Transverse colon (tissue), 4 donors: ENCODE results near the gene RSPH9. TPM values are rescaled to one million over a fixed set of nuclear protein-coding genes. Genes with fewer than 3 reads are reported as not detected.

ENCODE experiments used
- DNase-seq: peaks from one replicate; pipeline ENCODE4 v3.0.0-alpha.2; 2019
- H3K27ac ChIP-seq, 4 donors: fragments of 200-600 bp; sonication (generic); 2 replicates each; pipeline ENCODE4 v1.5.1; 2016 to 2018; ENCODE audit warnings: inconsistent platforms in 4 of 4
- H3K27me3 ChIP-seq: fragments of 200-600 bp; sonication (generic); 2 replicates; pipeline ENCODE4 v1.5.1; 2017; ENCODE audit warnings: inconsistent platforms
- H3K36me3 ChIP-seq, 4 donors: fragments of 200-600 bp; sonication (generic); 2 replicates each; pipeline ENCODE4 v1.5.1; 2017 to 2019; ENCODE audit warnings: inconsistent platforms in 4 of 4
- H3K4me1 ChIP-seq, 4 donors: fragments of 200-600 bp; sonication (generic); 2 replicates each; pipeline ENCODE4 v1.5.1; 2017 to 2020; ENCODE audit warnings: inconsistent platforms in 4 of 4
- H3K4me3 ChIP-seq, 4 donors: fragments of 200-600 bp; sonication (generic); 1 replicate in 1 of 4; 2 replicates in 3 of 4; pipeline versions ENCODE4 v1.5.1 to v1.6.1; 2017 to 2019; ENCODE audit warnings: inconsistent platforms in 4 of 4
- H3K9me3 ChIP-seq, 2 donors: fragments of 200-600 bp; sonication (generic); 2 replicates each; pipeline ENCODE4 v1.5.1; 2017 to 2019; ENCODE audit warnings: inconsistent platforms in 2 of 2
- EP300 ChIP-seq: sonication (generic); formaldehyde crosslinking; IDR thresholded peaks from one replicate; pipeline ENCODE4 v1.6.1; 2017; ENCODE audit warnings: antibody characterized with exemption, low read depth
- POLR2A ChIP-seq: fragments of 450-650 bp; IDR thresholded peaks from one replicate; pipeline ENCODE4 v1.6.1; 2016; ENCODE audit warnings: antibody characterized with exemption, mild to moderate bottlenecking, moderate library complexity
- POLR2AphosphoS5 ChIP-seq, 3 donors: sonication (generic); formaldehyde crosslinking; IDR thresholded peaks; one replicate each; pipeline ENCODE4 v1.6.1; 2016; ENCODE audit warnings: antibody characterized with exemption in 3 of 3
- WGBS, 2 donors: methylation state at CpG; one replicate each; pipeline ENCODE4 v1.1.5; 2018; ENCODE audit warnings: low coverage in 1 of 2; 5-methylcytosine and 5-hydroxymethylcytosine counted together
- in situ Hi-C, 4 donors: fragments of 200-750 bp; cut with MboI; loops; one replicate each; pipeline versions ENCODE4 v1.15.0 to v1.15.1; 2017; ENCODE audit warnings: low sequenced_read_pairs in 3 of 4, low pct_ligation_motif_present in 1 of 4, low pct_unique_long_range_greater_than_20kb in 1 of 4
- intact Hi-C: fragments of 100-400 bp; cut with DNase I; formaldehyde crosslinking; loops from one replicate; pipeline ENCODE4 v1.15.1; 2023; ENCODE audit warnings: low total_unique reads
- total RNA-seq, 4 donors: library from RNA; depleted of rRNA; stranded (reverse); fragments of >200 nt; gene quantifications; one replicate each; pipeline ENCODE4 v1.1.0, GENCODE V29; 2016
- TF ChIP-seq, protein P1 (sequence below), 5 experiments: fragments of 200-600 bp in 3 of 5; fragments of 450-650 bp in 2 of 5; sonication (generic) in 3 of 5; IDR thresholded peaks; 1 replicate in 2 of 5; 2 replicates in 3 of 5; pipeline ENCODE4 v1.5.1; 2016 to 2017; ENCODE audit warnings: antibody characterized with exemption in 5 of 5, inconsistent platforms in 3 of 5, mild to moderate bottlenecking in 2 of 5, moderate library complexity in 1 of 5

The RSPH9 gene
- total RNA-seq, 4 donors from 2014 or later = not detected

DNA sequence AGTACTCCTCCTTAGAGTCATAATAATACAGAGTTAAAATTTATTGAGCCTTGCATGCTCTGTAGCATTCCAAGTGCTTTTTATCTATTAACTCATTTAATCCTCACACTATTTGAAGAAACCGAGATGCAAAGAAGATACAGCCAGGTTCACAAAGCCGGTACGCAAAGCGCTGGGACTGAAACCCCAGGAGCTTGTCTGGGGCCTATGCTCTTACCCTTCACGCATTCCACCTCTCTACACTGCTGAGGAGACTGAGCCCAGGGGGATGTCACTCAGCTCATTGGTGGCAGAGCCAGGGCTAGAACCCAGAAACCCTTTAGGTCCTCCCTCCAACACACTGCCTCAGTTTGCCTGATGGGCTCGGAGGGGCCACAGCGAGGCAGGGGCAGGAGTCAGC is 62.4 kb downstream of the RSPH9 start:
- no peaks in the 10 kb centered on the region for H3K27me3 ChIP-seq
- intact Hi-C loops = no loop called here
- in situ Hi-C loops = no loop called here
- H3K36me3 ChIP-seq = no peaks in the 10 kb centered on the region
- no peak for DNase-seq
- H3K27ac ChIP-seq = peak overlapping the region in 1 of 4 donors; percentile 81
- TF ChIP-seq, protein P1, sequence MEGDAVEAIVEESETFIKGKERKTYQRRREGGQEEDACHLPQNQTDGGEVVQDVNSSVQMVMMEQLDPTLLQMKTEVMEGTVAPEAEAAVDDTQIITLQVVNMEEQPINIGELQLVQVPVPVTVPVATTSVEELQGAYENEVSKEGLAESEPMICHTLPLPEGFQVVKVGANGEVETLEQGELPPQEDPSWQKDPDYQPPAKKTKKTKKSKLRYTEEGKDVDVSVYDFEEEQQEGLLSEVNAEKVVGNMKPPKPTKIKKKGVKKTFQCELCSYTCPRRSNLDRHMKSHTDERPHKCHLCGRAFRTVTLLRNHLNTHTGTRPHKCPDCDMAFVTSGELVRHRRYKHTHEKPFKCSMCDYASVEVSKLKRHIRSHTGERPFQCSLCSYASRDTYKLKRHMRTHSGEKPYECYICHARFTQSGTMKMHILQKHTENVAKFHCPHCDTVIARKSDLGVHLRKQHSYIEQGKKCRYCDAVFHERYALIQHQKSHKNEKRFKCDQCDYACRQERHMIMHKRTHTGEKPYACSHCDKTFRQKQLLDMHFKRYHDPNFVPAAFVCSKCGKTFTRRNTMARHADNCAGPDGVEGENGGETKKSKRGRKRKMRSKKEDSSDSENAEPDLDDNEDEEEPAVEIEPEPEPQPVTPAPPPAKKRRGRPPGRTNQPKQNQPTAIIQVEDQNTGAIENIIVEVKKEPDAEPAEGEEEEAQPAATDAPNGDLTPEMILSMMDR (IDR thresholded peaks at IDR 0.05) = no peak
- no peak for TF ChIP-seq EP300
- no peak for TF ChIP-seq POLR2A
- TF ChIP-seq POLR2AphosphoS5 (IDR thresholded peaks at IDR 0.05) = no peak
- no peak overlapping the region for H3K4me3 ChIP-seq
- H3K4me1 ChIP-seq = peaks cover 13 to 59% (median 39%) of the 10 kb centered on the region in 4 donors
- no peaks in the 10 kb centered on the region for H3K9me3 ChIP-seq
- 92 to 93% methylated on average over 3 to 7 of the region's 7 CpGs for WGBS, 2 donors

DNA sequence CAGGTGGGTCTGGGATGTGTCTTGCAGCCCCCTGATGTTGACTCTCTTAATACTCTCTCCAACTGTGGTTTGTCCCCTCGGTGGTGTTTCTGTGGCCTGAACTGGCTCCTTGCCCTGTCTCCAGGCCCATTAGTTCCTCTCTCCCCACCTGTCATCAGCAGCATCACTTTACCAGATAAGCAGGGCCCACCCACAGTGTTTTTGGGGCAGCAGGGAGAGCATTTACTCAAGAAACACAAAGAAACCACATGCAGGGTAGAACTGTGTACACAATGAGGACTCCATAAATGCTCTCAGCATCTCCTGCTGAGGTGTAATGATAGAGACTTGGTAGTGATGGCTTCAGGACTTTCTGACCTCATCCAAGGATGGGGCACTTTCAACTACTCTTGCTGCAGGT is 62.9 kb downstream of the RSPH9 start:
- no peaks in the 10 kb centered on the region for H3K9me3 ChIP-seq
- no peak for DNase-seq
- intact Hi-C loops (no loop called here), in situ Hi-C loops (no loop called here)
- TF ChIP-seq POLR2AphosphoS5 (IDR thresholded peaks at IDR 0.05) (no peak), EP300 (no peak), POLR2A (no peak)
- TF ChIP-seq, protein P1 (IDR thresholded peaks at IDR 0.05) = no peak
- no peaks in the 10 kb centered on the region for H3K36me3 ChIP-seq
- no peaks in the 10 kb centered on the region for H3K27me3 ChIP-seq
- peaks cover 8 to 54% (median 34%) of the 10 kb centered on the region in 4 donors for H3K4me1 ChIP-seq
- no peak overlapping the region for H3K4me3 ChIP-seq
- no peak overlapping the region for H3K27ac ChIP-seq
- 57% methylated on average over 1 of the region's 1 CpG; no CpG with 5 or more reads in 1 of the 2 donors for WGBS, 2 donors

DNA sequence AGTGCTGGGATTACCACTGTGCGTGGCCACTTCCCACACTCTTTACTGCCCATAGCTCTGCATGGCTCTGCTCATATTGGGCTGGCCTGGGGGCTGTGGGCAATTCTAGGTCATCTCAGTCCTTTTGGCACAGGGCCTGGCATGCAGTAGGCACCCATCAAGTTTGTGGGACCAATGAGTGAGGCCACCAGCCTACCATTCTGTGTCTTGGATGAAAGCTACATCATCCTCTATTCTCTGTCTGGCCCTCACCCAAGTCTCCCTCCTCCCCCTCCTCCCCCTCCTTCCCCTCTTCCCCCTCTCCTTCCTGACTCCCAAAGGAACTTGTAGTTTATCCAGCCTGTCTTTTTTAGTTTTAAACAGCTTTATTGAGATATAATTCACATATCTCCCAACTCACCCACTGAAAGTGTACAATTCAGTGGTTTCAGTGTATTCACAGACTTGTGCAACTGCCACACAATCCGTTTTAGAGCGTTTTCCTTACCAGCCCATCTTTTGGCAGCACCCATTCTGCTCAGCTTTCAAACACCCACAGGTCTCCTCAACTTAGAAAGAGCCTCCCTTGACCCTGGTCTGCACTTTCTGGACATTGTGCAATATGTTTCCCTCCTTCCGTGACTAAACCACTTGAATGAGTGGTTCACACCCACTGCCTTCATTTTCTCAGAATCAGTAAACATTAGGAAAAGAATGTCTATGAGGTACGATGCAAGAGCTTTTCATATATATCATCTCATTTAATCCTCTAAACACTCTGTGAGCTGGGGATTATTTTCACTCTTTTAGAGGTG is 64.2 kb downstream of the RSPH9 start:
- Histone ChIP-seq H3K27me3 (no peaks in the 10 kb centered on the region), H3K36me3 (no peaks in the 10 kb centered on the region), H3K4me3 (no peak overlapping the region), H3K4me1 (peaks cover 0 to 42% (median 24%) of the 10 kb centered on the region in 4 donors), H3K27ac (peak overlapping the region; percentile 20 to 60 (median 52)), H3K9me3 (no peaks in the 10 kb centered on the region)
- in situ Hi-C loops (no loop called here), intact Hi-C loops (no loop called here)
- TF ChIP-seq EP300 (no peak), POLR2AphosphoS5 (IDR thresholded peaks at IDR 0.05) (peak in 2 of 3 donors; percentile 29 to 54), POLR2A (no peak)
- TF ChIP-seq, protein P1 (IDR thresholded peaks at IDR 0.05) = no peak
- DNase-seq = no peak
- 58 to 67% methylated on average over 4 to 5 of the region's 5 CpGs for WGBS, 2 donors

DNA sequence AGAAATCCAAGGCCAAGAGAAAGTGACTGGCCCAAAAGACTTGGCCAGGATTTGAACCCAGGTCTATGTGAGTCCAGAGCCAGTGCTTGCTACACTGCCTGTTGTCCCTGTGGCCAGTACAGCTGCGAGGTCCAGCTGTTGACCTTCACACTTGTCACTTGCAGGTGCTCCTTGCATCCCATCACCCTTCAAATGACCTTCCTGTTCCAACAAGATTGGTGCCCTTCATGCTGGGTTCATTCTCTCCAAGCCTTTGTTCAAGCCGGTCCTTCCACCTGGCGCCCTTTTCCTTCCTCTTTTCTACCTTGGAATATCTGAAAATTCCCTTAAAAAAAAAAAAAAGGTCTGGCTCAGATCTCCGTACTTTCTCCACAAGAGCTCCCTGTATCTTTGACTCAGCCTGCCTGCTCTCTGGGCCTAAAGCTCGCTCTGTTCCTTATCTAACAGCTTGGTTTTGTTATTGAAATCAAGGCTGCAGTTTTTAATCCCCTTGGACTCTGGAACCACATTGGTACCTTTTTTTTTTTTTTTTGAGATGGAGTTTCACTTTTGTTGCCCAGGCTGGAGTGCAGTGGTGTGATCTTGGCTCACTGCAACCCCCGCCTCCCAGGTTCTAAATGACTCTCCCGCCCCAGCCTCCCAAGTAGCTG is 64.9 kb downstream of the RSPH9 start:
- Histone ChIP-seq H3K36me3 (no peaks in the 10 kb centered on the region), H3K4me1 (peaks cover 0 to 34% (median 21%) of the 10 kb centered on the region in 4 donors), H3K9me3 (no peaks in the 10 kb centered on the region), H3K4me3 (no peak overlapping the region), H3K27me3 (no peaks in the 10 kb centered on the region), H3K27ac (peak overlapping the region; percentile 20 to 58 (median 36))
- intact Hi-C loops (no loop called here), in situ Hi-C loops (no loop called here)
- peak; percentile 7 for DNase-seq
- TF ChIP-seq EP300 (no peak), POLR2A (no peak), POLR2AphosphoS5 (IDR thresholded peaks at IDR 0.05) (no peak)
- TF ChIP-seq, protein P1 (IDR thresholded peaks at IDR 0.05) = no peak
- WGBS, 2 donors = 71 to 73% methylated on average over 4 to 7 of the region's 7 CpGs
